ENCODE results near the gene BRD9.

BRD9 gene

GRCh38 chr5:821504-821903 lies 71.1 kb downstream of the BRD9 start:
- in situ Hi-C loops (cut with MboI; ENCODE audit: low sequenced_read_pairs) = no loop called here

DNA sequence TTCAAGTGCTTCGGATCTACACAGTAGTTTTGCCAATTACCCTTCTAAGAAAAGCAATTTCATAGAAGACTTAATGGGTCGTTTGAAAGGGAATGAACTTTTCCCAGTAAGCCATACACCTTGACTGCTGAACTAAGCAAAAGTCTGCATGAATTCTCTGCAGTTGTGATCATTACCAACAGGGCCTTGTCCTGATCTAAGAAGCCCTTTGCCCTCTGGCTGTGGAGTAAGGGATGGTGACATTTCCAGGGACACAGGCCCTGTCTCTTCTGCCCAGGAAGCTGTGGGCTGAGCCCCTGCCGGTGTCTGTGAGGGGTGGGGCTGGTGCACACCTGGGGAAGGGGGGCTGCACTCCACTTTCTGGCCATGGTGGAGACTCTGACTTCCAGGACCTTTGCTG lies 72.4 kb downstream of the BRD9 start:
- in situ Hi-C loops (cut with MboI; ENCODE audit: low sequenced_read_pairs) = no loop called here

GRCh38 chr5:819078-819477 lies 73.5 kb downstream of the BRD9 start:
- in situ Hi-C loops (cut with MboI; ENCODE audit: low sequenced_read_pairs) = no loop called here

- in situ Hi-C loops (cut with MboI; ENCODE audit: low sequenced_read_pairs) = no loop called here
Measured at GRCh38 chr5:816176-816575, 76.4 kb downstream of the BRD9 start.

- in situ Hi-C loops (cut with MboI; ENCODE audit: low sequenced_read_pairs) = no loop called here
Measured at GRCh38 chr5:815449-815848, 77.2 kb downstream of the BRD9 start.

Measured in HL-60/S4 (cell line).